ENCODE measurements around the gene EXOC3.

The EXOC3 gene

GRCh38 chr5:488744-489688, 46.0 kb downstream of the EXOC3 start:
- DNase-seq (ENCODE audit: low read depth), result no peak

GRCh38 chr5:489689-490080, 46.7 kb downstream of the EXOC3 start:
- DNase-seq (ENCODE audit: low read depth), result no peak

GRCh38 chr5:490116-491106, 47.4 kb downstream of the EXOC3 start:
- DNase-seq (ENCODE audit: low read depth), result no peak

- no peak for DNase-seq (ENCODE audit: low read depth)
Measured at GRCh38 chr5:491119-491855, 48.3 kb downstream of the EXOC3 start.

GRCh38 chr5:491856-492155, 48.8 kb downstream of the EXOC3 start:
- no peak for DNase-seq (ENCODE audit: low read depth)

GRCh38 chr5:492314-492893, 49.4 kb downstream of the EXOC3 start:
- no peak for DNase-seq (ENCODE audit: low read depth)

GRCh38 chr5:493119-493701, 50.2 kb downstream of the EXOC3 start:
- DNase-seq (ENCODE audit: low read depth), result no peak

- no peak for DNase-seq (ENCODE audit: low read depth)
Measured at GRCh38 chr5:493758-494157, 50.8 kb downstream of the EXOC3 start.

GRCh38 chr5:494667-495255, 51.8 kb downstream of the EXOC3 start:
- DNase-seq (ENCODE audit: low read depth), result no peak

GRCh38 chr5:496028-496427, 53.1 kb downstream of the EXOC3 start:
- no peak for DNase-seq (ENCODE audit: low read depth)

GRCh38 chr5:497090-497700, 54.2 kb downstream of the EXOC3 start:
- no peak for DNase-seq (ENCODE audit: low read depth)

- no peak for DNase-seq (ENCODE audit: low read depth)
Measured at GRCh38 chr5:497871-498509, 55.0 kb downstream of the EXOC3 start.

- no peak for DNase-seq (ENCODE audit: low read depth)
Measured at GRCh38 chr5:499233-500209, 56.5 kb downstream of the EXOC3 start.

- no peak for DNase-seq (ENCODE audit: low read depth)
Measured at GRCh38 chr5:500491-500890, 57.5 kb downstream of the EXOC3 start.

- no peak for DNase-seq (ENCODE audit: low read depth)
Measured at GRCh38 chr5:501105-501830, 58.3 kb downstream of the EXOC3 start.

- DNase-seq (ENCODE audit: low read depth), result no peak
Measured at GRCh38 chr5:501831-502184, 58.8 kb downstream of the EXOC3 start.

- no peak for DNase-seq (ENCODE audit: low read depth)
Measured at GRCh38 chr5:502325-503079, 59.5 kb downstream of the EXOC3 start.
